Measurements from ENCODE around the gene C2CD3.
A peak's percentile ranks its signal among the peaks of the same experiment; 100 is the strongest.

Gene C2CD3

DNA sequence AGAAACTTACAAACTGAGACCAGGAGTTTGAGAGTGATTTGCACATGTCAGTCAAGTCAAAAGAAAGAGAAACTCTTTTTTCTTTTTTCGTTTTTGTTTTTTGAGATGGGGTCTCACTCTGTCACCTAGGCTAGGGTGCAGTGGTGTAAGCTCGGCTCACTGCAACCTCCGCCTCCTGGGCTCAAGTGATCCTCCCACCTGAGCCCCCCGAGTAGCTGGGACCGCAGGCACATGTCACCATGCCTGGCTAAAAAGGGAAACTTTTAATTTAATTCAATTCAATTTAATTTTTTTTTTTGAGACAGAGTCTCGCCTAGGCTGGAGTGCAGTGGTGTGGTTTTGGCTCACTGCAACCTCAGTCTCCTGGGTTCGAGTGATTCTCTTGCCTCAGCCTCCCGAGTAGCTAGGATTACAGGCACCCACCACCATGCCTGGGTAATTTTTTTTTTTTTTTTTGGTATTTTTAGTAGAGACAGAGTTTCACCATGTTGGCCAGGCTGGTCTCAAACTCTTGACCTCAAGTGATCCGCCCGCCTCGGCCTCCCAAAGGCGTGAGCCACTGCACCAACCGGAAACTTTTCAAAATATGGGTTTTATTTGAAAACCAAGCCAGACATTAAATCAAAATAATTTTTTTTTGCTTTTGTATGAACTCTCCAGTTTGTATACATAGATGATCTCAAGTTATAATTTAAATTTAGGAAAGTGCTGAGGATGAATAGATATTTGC is 171.8 kb downstream of the C2CD3 start:
- TF ChIP-seq CTCF (IDR thresholded peaks at IDR 0.05; ENCODE audit: low read length, missing control alignments): no peak
- DNase-seq (ENCODE audit: low read depth): no peak
- H3K4me3 ChIP-seq (replicated peaks; ENCODE audit: low read depth, low read length): no peak overlapping the region

DNA sequence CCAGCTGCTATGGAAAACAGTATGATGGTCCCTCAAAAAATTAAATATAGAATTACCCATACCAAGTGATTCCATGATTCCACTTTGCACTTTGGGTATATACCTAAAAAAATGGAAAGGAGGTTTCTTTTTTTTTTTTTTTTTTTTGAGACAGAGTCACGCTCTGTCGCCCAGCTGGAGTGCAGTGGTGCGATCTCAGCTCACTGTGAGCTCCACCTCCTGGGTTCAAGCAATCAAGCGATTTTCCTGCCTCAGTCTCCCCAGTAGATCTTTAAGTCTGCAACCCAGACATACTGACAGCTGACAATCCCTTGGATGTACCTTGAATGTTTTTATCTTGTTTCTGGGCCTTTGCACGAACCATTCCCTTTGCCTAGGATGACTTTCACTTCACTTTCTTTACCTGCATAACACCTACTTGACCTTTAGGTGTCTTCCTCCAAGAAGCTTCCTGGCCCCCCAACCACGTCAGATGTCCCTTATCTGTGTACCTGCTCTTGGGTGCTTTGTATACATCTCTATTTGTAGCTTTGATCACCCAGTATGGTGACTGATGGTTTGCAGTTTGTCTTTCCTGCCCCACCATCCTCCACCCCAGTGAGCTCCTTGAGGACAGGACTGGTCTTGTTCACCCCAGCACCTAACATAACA is 173.6 kb downstream of the C2CD3 start:
- H3K4me3 ChIP-seq (replicated peaks; ENCODE audit: low read depth, low read length): no peak overlapping the region
- DNase-seq (ENCODE audit: low read depth): no peak
- TF ChIP-seq CTCF (IDR thresholded peaks at IDR 0.05; ENCODE audit: low read length, missing control alignments): no peak

DNA sequence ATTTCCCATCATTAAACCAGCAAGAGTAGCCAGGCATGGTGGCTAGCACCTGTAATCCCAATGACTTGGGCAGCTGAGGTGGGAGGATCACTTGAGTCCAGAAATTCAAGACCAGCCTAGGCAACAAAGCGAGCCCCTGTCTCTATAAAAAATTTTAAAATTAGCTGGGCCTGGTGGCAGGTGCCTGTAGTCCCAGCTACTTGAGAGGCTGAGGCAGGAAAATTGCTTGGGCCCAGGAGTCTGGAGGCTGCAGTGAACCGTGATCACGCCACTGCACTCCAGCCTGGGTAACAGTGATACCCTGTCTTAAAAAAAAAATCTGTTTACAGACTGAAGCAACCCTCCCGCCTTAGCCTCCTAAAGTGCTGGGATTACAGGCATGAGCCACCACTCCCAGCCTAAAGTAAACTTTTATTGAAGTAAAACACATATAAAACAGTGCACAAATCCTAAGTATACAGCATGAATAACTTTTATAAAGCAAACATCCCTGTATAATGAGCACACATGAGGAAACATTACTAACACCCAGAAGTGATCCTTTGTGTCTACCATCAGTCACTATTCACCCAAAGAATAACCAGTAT is 174.5 kb downstream of the C2CD3 start:
- no peak for DNase-seq (ENCODE audit: low read depth)
- no peak overlapping the region for H3K4me3 ChIP-seq (replicated peaks; ENCODE audit: low read depth, low read length)
- no peak for TF ChIP-seq CTCF (IDR thresholded peaks at IDR 0.05; ENCODE audit: low read length, missing control alignments)

- no peak overlapping the region for H3K4me3 ChIP-seq (replicated peaks; ENCODE audit: low read depth, low read length)
Observed at GRCh38 chr11:73995731-73996130, 175.1 kb downstream of the C2CD3 start.

GRCh38 chr11:73995247-73995646 is 175.6 kb downstream of the C2CD3 start:
- DNase-seq (ENCODE audit: low read depth): peak; percentile 16
- no peak for TF ChIP-seq CTCF (IDR thresholded peaks at IDR 0.05; ENCODE audit: low read length, missing control alignments)
- no peak overlapping the region for H3K4me3 ChIP-seq (replicated peaks; ENCODE audit: low read depth, low read length)

More at GRCh38 chr11:73995731-73996130, 175.1 kb downstream of the C2CD3 start:
- DNase-seq (ENCODE audit: low read depth): no peak
- no peak for TF ChIP-seq CTCF (IDR thresholded peaks at IDR 0.05; ENCODE audit: low read length, missing control alignments)

- no peak for DNase-seq (ENCODE audit: low read depth)
- no peak for TF ChIP-seq CTCF (IDR thresholded peaks at IDR 0.05; ENCODE audit: low read length, missing control alignments)
- H3K4me3 ChIP-seq (replicated peaks; ENCODE audit: low read depth, low read length): no peak overlapping the region
Observed at GRCh38 chr11:73991471-73992006, 179.3 kb downstream of the C2CD3 start.
